ENCODE data around the gene MYCN.

DNA sequence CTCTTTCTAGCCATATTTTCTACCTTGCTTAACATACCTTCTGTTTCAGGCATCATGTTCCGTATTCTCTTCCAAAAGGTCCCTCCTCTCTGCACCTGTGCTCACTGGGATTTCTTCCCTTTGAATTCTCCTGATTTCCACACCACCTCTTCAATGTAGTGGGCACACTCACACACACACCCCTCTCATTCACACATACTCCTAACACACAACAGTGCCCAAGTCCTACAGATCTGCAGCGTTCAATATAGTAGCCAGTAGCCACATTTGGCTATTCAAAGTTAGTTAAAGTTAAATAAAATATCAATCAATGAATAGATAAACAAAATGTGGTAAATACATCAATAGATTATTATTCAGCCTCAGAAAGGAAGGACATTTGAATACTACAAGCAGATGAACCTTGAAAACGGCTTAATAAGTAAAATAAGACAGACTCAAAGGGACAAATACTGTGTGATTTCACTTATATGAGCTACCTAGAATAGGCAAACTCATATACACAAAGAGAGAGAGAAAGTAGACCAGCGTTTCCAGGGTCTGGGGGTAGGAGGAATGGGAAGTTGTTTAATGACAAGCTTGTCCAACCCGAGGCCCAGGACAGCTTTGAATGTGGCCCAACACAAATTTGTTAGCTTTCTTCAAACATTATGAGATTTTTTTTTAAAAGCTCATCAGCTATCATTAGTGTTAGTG lies 34.4 kb downstream of the MYCN start:
- no peak for TF ChIP-seq POLR2AphosphoS5 (IDR thresholded peaks at IDR 0.05)
- TF ChIP-seq, protein P1, sequence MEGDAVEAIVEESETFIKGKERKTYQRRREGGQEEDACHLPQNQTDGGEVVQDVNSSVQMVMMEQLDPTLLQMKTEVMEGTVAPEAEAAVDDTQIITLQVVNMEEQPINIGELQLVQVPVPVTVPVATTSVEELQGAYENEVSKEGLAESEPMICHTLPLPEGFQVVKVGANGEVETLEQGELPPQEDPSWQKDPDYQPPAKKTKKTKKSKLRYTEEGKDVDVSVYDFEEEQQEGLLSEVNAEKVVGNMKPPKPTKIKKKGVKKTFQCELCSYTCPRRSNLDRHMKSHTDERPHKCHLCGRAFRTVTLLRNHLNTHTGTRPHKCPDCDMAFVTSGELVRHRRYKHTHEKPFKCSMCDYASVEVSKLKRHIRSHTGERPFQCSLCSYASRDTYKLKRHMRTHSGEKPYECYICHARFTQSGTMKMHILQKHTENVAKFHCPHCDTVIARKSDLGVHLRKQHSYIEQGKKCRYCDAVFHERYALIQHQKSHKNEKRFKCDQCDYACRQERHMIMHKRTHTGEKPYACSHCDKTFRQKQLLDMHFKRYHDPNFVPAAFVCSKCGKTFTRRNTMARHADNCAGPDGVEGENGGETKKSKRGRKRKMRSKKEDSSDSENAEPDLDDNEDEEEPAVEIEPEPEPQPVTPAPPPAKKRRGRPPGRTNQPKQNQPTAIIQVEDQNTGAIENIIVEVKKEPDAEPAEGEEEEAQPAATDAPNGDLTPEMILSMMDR (IDR thresholded peaks at IDR 0.05), result no peak
- TF ChIP-seq POLR2A (IDR thresholded peaks at IDR 0.05), result no peak

Data from transverse colon (tissue), 4 donors.